Panc1 (cell line): ENCODE measurements around the gene ATP2B2. TPM values are rescaled to one million over a fixed set of nuclear protein-coding genes. Genes with fewer than 3 reads are reported as not detected.

ENCODE experiments used
- ATAC-seq: fragments of 200-7000 bp; cut with Tn5 transposase; 2 replicates; pipeline ENCODE4 v1.9.1; 2020; ENCODE audit warnings: mild to moderate bottlenecking, moderate library complexity
- BruUV-seq: library from RNA; stranded (reverse); fragments of 400-500 nt; replicated peaks from 2 replicates; lab custom pipeline; 2021; lab: Mats Ljungman, UMichigan
- CTCF ChIA-PET: fragments of 300-600 bp; sonication (Branson Sonifier 250); formaldehyde crosslinking; loops from one replicate; lab custom pipeline; 2022; ENCODE audit warnings: antibody characterized with exemption; lab: Charles Lee
- POLR2A ChIA-PET: fragments of 300-600 bp; sonication (Branson Sonifier 250); formaldehyde crosslinking; loops from one replicate; lab custom pipeline; 2022; ENCODE audit warnings: antibody characterized with exemption; lab: Charles Lee
- DNase-seq: peaks from one replicate; pipeline ENCODE4 v3.0.0-alpha.2; 2010; ENCODE audit warnings: low read depth, low spot score
- H3K27ac ChIP-seq: 2 replicates; pipeline ENCODE4 v1.5.1; 2011; ENCODE audit warnings: mild to moderate bottlenecking, low read length, inconsistent platforms
- H3K27me3 ChIP-seq: fragments of 200-500 bp; sonication (Bioruptor generic); 2 replicates; pipeline ENCODE4 v1.6.0; 2014; ENCODE audit warnings: low read length, inconsistent platforms; ENCODE audit not compliant: control insufficient read depth, insufficient read depth
- H3K36me3 ChIP-seq: fragments of 200-500 bp; sonication (Bioruptor generic); 2 replicates; pipeline ENCODE4 v1.5.1; 2014; ENCODE audit warnings: inconsistent platforms, mild to moderate bottlenecking, low read length, moderate library complexity; ENCODE audit not compliant: control insufficient read depth, insufficient read depth
- H3K4me1 ChIP-seq: 2 replicates; pipeline ENCODE4 v1.5.1; 2011; ENCODE audit warnings: inconsistent platforms, mild to moderate bottlenecking, low read length, moderate library complexity; ENCODE audit not compliant: control insufficient read depth, insufficient read depth
- H3K4me3 ChIP-seq, 2 experiments: 2 replicates each; pipeline ENCODE4 v1.5.1; 2011 to 2012; ENCODE audit warnings: low read depth in 2 of 2, low read length in 2 of 2, mild to moderate bottlenecking in 2 of 2, inconsistent platforms in 1 of 2, moderate library complexity in 1 of 2
- H3K9me3 ChIP-seq: fragments of 200-500 bp; sonication (Bioruptor generic); 2 replicates; pipeline ENCODE4 v1.5.1; 2014; ENCODE audit warnings: low read depth, mild to moderate bottlenecking, inconsistent platforms, low read length, moderate library complexity; ENCODE audit not compliant: control insufficient read depth, insufficient read depth
- CTCF ChIP-seq: fragments of 450-650 bp; IDR thresholded peaks from 2 replicates; pipeline ENCODE4 v1.5.1; 2017; ENCODE audit warnings: mild to moderate bottlenecking
- POLR2AphosphoS5 ChIP-seq: IDR thresholded peaks from 2 replicates; pipeline ENCODE4 v1.6.1; 2012; ENCODE audit warnings: mild to moderate bottlenecking, low read depth, low read length, moderate library complexity
- REST ChIP-seq, 2 experiments: IDR thresholded peaks; 2 replicates each; pipeline ENCODE4 v1.6.1; 2011 to 2012; ENCODE audit warnings: low read depth in 2 of 2, control low read depth in 1 of 2, low read length in 1 of 2, mild to moderate bottlenecking in 1 of 2, moderate library complexity in 1 of 2; ENCODE audit not compliant: insufficient read depth in 1 of 2
- SIN3A ChIP-seq: IDR thresholded peaks from 2 replicates; pipeline ENCODE4 v1.6.1; 2012; ENCODE audit warnings: low read depth, mild to moderate bottlenecking, low read length, moderate library complexity, borderline replicate concordance; ENCODE audit not compliant: insufficient read depth
- TCF7L2 ChIP-seq: IDR thresholded peaks from 2 replicates; pipeline ENCODE4 v1.6.1; 2011; ENCODE audit warnings: mild to moderate bottlenecking, low read depth, low read length, inconsistent platforms
- in situ Hi-C: cut with HindIII; loops from 2 replicates; pipeline ENCODE4 v1.10.0; 2016; ENCODE audit warnings: low sequenced_read_pairs, low pct_unique_long_range_greater_than_20kb
- intact Hi-C: fragments of 100-400 bp; cut with micrococcal nuclease; formaldehyde crosslinking; loops from one replicate; pipeline ENCODE4 v1.10.0; 2022; ENCODE audit not compliant: unreplicated experiment
- total RNA-seq: library from RNA; stranded (reverse); gene quantifications from one replicate; pipeline ENCODE4 v1.2.1, GENCODE V29; 2021; ENCODE audit not compliant: unreplicated experiment

The ATP2B2 gene
- total RNA-seq, 1 experiment from 2014 or later = not detected

GRCh38 chr3:10519236-10519635 is 13.8 kb upstream of the ATP2B2 start:
- POLR2A ChIA-PET = no interaction called here
- no peak overlapping the region for H3K27ac ChIP-seq
- no TSS peak for BruUV-seq

GRCh38 chr3:10518506-10519150 is 13.2 kb upstream of the ATP2B2 start:
- Histone ChIP-seq H3K4me1 (no peaks in the 10 kb centered on the region), H3K27me3 (no peaks in the 10 kb centered on the region; the same call in 1 of the 2 replicates), H3K4me3 (no peak overlapping the region), H3K27ac (no peak overlapping the region), H3K36me3 (no peaks in the 10 kb centered on the region), H3K9me3 (no peaks in the 10 kb centered on the region)
- no peak for DNase-seq
- in situ Hi-C loops = no loop called here
- TF ChIP-seq POLR2AphosphoS5 (no peak), TCF7L2 (no peak), REST (IDR thresholded peaks at IDR 0.05; ENCODE audit: insufficient read depth in 1 of 2, low read depth in 2 of 2, low read length in 1 of 2) (no peak), CTCF (no peak), SIN3A (no peak)
- POLR2A ChIA-PET = no interaction called here
- no TSS peak for BruUV-seq
- no peak for ATAC-seq
- CTCF ChIA-PET = no interaction called here
- intact Hi-C loops = no loop called here

More at GRCh38 chr3:10519236-10519635, 13.8 kb upstream of the ATP2B2 start:
- H3K27me3 ChIP-seq = no peaks in the 10 kb centered on the region; the same call in 1 of the 2 replicates
- no peak for ATAC-seq
- H3K4me1 ChIP-seq = no peaks in the 10 kb centered on the region
- H3K9me3 ChIP-seq = no peaks in the 10 kb centered on the region
- intact Hi-C loops (no loop called here), in situ Hi-C loops (no loop called here)
- no peaks in the 10 kb centered on the region for H3K36me3 ChIP-seq
- TF ChIP-seq CTCF (no peak), SIN3A (no peak), POLR2AphosphoS5 (no peak), REST (IDR thresholded peaks at IDR 0.05; ENCODE audit: insufficient read depth in 1 of 2, low read depth in 2 of 2, low read length in 1 of 2) (no peak), TCF7L2 (no peak)
- DNase-seq = no peak
- no peak overlapping the region for H3K4me3 ChIP-seq
- CTCF ChIA-PET = no interaction called here
